Type B pancreatic cell (in vitro differentiated cells): Measurements from ENCODE around the gene HEG1. TPM values are rescaled to one million over a fixed set of nuclear protein-coding genes. Genes with fewer than 3 reads are reported as not detected.

Source experiments
- DNase-seq: peaks from one replicate; pipeline ENCODE4 v3.0.0; 2021; ENCODE audit warnings: mixed read lengths; ENCODE audit not compliant: unreplicated experiment; ENCODE audit errors: extremely low spot score
- H3K27ac Mint-ChIP-seq: 2 replicates; pipeline ENCODE4 v1.8.0; 2021; ENCODE audit warnings: mild to moderate bottlenecking, mixed read lengths
- H3K27me3 Mint-ChIP-seq: 2 replicates; pipeline ENCODE4 v1.8.0; 2021; ENCODE audit warnings: mixed read lengths
- H3K36me3 Mint-ChIP-seq: 2 replicates; pipeline ENCODE4 v1.8.0; 2021; ENCODE audit warnings: mixed read lengths
- H3K4me1 Mint-ChIP-seq: one replicate; pipeline ENCODE4 v1.8.0; 2021; ENCODE audit warnings: mixed read lengths; ENCODE audit not compliant: unreplicated experiment
- H3K4me3 Mint-ChIP-seq: 2 replicates; pipeline ENCODE4 v1.8.0; 2021; ENCODE audit warnings: mild to moderate bottlenecking, mixed read lengths
- H3K9me3 Mint-ChIP-seq: 2 replicates; pipeline ENCODE4 v1.8.0; 2021; ENCODE audit warnings: mixed read lengths
- CTCF ChIP-seq: fragments of 200-600 bp; sonication (generic); conservative IDR thresholded peaks from 2 replicates; pipeline ENCODE4 v1.5.0; 2021; ENCODE audit warnings: antibody characterized with exemption, mild to moderate bottlenecking
- total RNA-seq: library from RNA; stranded (reverse); gene quantifications from 2 replicates; pipeline ENCODE4 v1.2.1, GENCODE V29; 2021; ENCODE audit warnings: low replicate concordance

Gene HEG1
- total RNA-seq, 1 donor from 2014 or later = 43.1 TPM

GRCh38 chr3:124952282-124952855 lies 103.4 kb downstream of the HEG1 start:
- Mint-ChIP-seq H3K4me1 (no peaks in the 10 kb centered on the region), H3K27ac (no peak overlapping the region), H3K4me3 (no peak overlapping the region), H3K9me3 (no peaks in the 10 kb centered on the region), H3K36me3 (no peaks in the 10 kb centered on the region), H3K27me3 (no peaks in the 10 kb centered on the region)
- TF ChIP-seq CTCF = no peak
- DNase-seq = no peak

- Mint-ChIP-seq H3K27ac (peak overlapping the region; percentile 43), H3K36me3 (no peaks in the 10 kb centered on the region), H3K9me3 (no peaks in the 10 kb centered on the region), H3K4me1 (no peaks in the 10 kb centered on the region), H3K4me3 (no peak overlapping the region), H3K27me3 (no peaks in the 10 kb centered on the region)
- DNase-seq = no peak
- no peak for TF ChIP-seq CTCF
These were observed 104.1 kb downstream of the HEG1 start for GRCh38 chr3:124951511-124952281.

- Mint-ChIP-seq H3K27me3 (no peaks in the 10 kb centered on the region), H3K36me3 (no peaks in the 10 kb centered on the region), H3K4me1 (no peaks in the 10 kb centered on the region), H3K27ac (no peak overlapping the region), H3K9me3 (no peaks in the 10 kb centered on the region), H3K4me3 (no peak overlapping the region)
- no peak for DNase-seq
- no peak for TF ChIP-seq CTCF
These were observed 105.8 kb downstream of the HEG1 start for GRCh38 chr3:124950026-124950425.

- no peak for DNase-seq
- TF ChIP-seq CTCF = no peak
- no peak overlapping the region for H3K27ac Mint-ChIP-seq
- no peaks in the 10 kb centered on the region for H3K27me3 Mint-ChIP-seq
- H3K4me1 Mint-ChIP-seq = no peaks in the 10 kb centered on the region
- no peaks in the 10 kb centered on the region for H3K9me3 Mint-ChIP-seq
- H3K36me3 Mint-ChIP-seq = no peaks in the 10 kb centered on the region
- no peak overlapping the region for H3K4me3 Mint-ChIP-seq
These were observed 113.2 kb downstream of the HEG1 start for GRCh38 chr3:124942613-124943012.

GRCh38 chr3:124941771-124942170 lies 114.0 kb downstream of the HEG1 start:
- no peak for DNase-seq
- no peaks in the 10 kb centered on the region for H3K27me3 Mint-ChIP-seq
- H3K9me3 Mint-ChIP-seq = no peaks in the 10 kb centered on the region
- no peaks in the 10 kb centered on the region for H3K36me3 Mint-ChIP-seq
- H3K4me1 Mint-ChIP-seq = no peaks in the 10 kb centered on the region
- H3K4me3 Mint-ChIP-seq = no peak overlapping the region
- no peak overlapping the region for H3K27ac Mint-ChIP-seq
- TF ChIP-seq CTCF = no peak
